Right cardiac atrium (tissue), 5 donors: ENCODE measurements around the gene ALOX15B. TPM values are rescaled to one million over a fixed set of nuclear protein-coding genes. Genes with fewer than 3 reads are reported as not detected.

Source experiments
- microRNA-seq, 2 donors: library from miRNA; unstranded; fragments of <30 nt; microRNA quantifications; one replicate each; pipeline ENCODE4 v1.2.0, GENCODE V29; 2020 to 2021
- polyA plus RNA-seq: library from polyadenylated mRNA; stranded (reverse); fragments of 200-250 nt; gene quantifications from one replicate; pipeline ENCODE4 v1.2.3, GENCODE V29; 2013
- total RNA-seq, 4 donors: library from RNA; stranded (reverse); fragmentation: NEBNext Ultra II Directional; extraction: Animal tissue kit (Norgen Biotek cat#: 25700); gene quantifications; one replicate each; pipeline ENCODE4 v1.2.1, GENCODE V29; 2021
- donor health status: healthy with polysubstance abuse.
- donor health status: DM: no; HTN: yes; CAD: no.
- donor health status: DM: no; HTN: no; CAD: no.
- donor health status: DM: no; HTN: yes; CAD: no; lungs with severe emphysema.
- donor health status: DM: yes; HTN: yes; CAD: no.

ALOX15B gene
- total and polyA plus RNA-seq, 5 donors = 0.25 to 0.68 (median 0.54) TPM

Small RNAs within 50 kb of the gene (microRNA-seq; reads per million reads assigned to microRNA genes)
- gene MIR4314 = 0 reads per million in 2 donors

Other genes with a start within 250 kb of the ALOX15B start
- 10 to 100 TPM; 25.7 to 28.1 (median 27.5) TPM for gene KDM6B, start 204.8 kb upstream of the ALOX15B start, total RNA-seq
- gene KDM6B, start 204.8 kb upstream of the ALOX15B start, polyA plus RNA-seq = 18.6 TPM
- 10 to 100 TPM in 3 of 4 donors, 1 to 10 TPM in 1; 9.0 to 24.6 (median 16.3) TPM for gene TMEM88, start 184.0 kb upstream of the ALOX15B start, total RNA-seq
- gene TMEM88, start 184.0 kb upstream of the ALOX15B start, polyA plus RNA-seq = 74.5 TPM
- gene NAA38, start 181.5 kb upstream of the ALOX15B start, total RNA-seq = 100 to 1,000 TPM in 1 of 4 donors, 10 to 100 TPM in 3; 59.9 to 103 (median 95.6) TPM
- gene NAA38, start 181.5 kb upstream of the ALOX15B start, polyA plus RNA-seq = 160 TPM
- gene CYB5D1, start 181.1 kb upstream of the ALOX15B start, total RNA-seq = 10 to 100 TPM; 12.6 to 16.2 (median 15.4) TPM
- gene CYB5D1, start 181.1 kb upstream of the ALOX15B start, polyA plus RNA-seq = 12.1 TPM
- gene CHD3, start 150.3 kb upstream of the ALOX15B start, total RNA-seq = 10 to 100 TPM; 31.2 to 38.8 (median 35.0) TPM
- 45.3 TPM for gene CHD3, start 150.3 kb upstream of the ALOX15B start, polyA plus RNA-seq
- 1 to 10 TPM in 3 of 4 donors, under 1 TPM in 1; 0.89 to 2.1 (median 1.5) TPM for gene RNF227, start 122.8 kb upstream of the ALOX15B start, total RNA-seq
- gene RNF227, start 122.8 kb upstream of the ALOX15B start, polyA plus RNA-seq = 1.5 TPM
- gene KCNAB3, start 109.2 kb upstream of the ALOX15B start, total RNA-seq = 1 to 10 TPM in 1 of 4 donors, under 1 TPM in 3; 0.60 to 1.2 (median 0.70) TPM
- 0.50 TPM for gene KCNAB3, start 109.2 kb upstream of the ALOX15B start, polyA plus RNA-seq
- 100 to 1,000 TPM in 3 of 4 donors, 10 to 100 TPM in 1; 73.4 to 109 (median 104) TPM for gene TRAPPC1, start 107.1 kb upstream of the ALOX15B start, total RNA-seq
- 135 TPM for gene TRAPPC1, start 107.1 kb upstream of the ALOX15B start, polyA plus RNA-seq
- gene CNTROB, start 106.9 kb upstream of the ALOX15B start, total RNA-seq = 10 to 100 TPM in 3 of 4 donors, 1 to 10 TPM in 1; 9.6 to 14.6 (median 10.4) TPM
- gene CNTROB, start 106.9 kb upstream of the ALOX15B start, polyA plus RNA-seq = 9.6 TPM
- gene GUCY2D, start 36.4 kb upstream of the ALOX15B start, total RNA-seq = under 1 TPM in 3 of 4 donors, not detected in 1; 0.23 to 0.85 (median 0.31) TPM
- gene GUCY2D, start 36.4 kb upstream of the ALOX15B start, polyA plus RNA-seq = 0.09 TPM
- gene ALOX12B, start 48.7 kb downstream of the ALOX15B start, total RNA-seq = under 1 TPM in 1 of 4 donors, not detected in 3; 0.71 TPM
- not detected for gene ALOX12B, start 48.7 kb downstream of the ALOX15B start, polyA plus RNA-seq
- not detected for gene ALOXE3, start 79.5 kb downstream of the ALOX15B start, total RNA-seq
- not detected for gene ALOXE3, start 79.5 kb downstream of the ALOX15B start, polyA plus RNA-seq
- under 1 TPM; 0.62 to 0.76 (median 0.73) TPM for gene HES7, start 85.0 kb downstream of the ALOX15B start, total RNA-seq
- gene HES7, start 85.0 kb downstream of the ALOX15B start, polyA plus RNA-seq = 0.25 TPM
- gene PER1, start 113.3 kb downstream of the ALOX15B start, total RNA-seq = 100 to 1,000 TPM in 3 of 4 donors, 10 to 100 TPM in 1; 96.2 to 150 (median 124) TPM
- 110 TPM for gene PER1, start 113.3 kb downstream of the ALOX15B start, polyA plus RNA-seq
- gene VAMP2, start 123.9 kb downstream of the ALOX15B start, total RNA-seq = 10 to 100 TPM; 68.7 to 74.9 (median 71.8) TPM
- gene VAMP2, start 123.9 kb downstream of the ALOX15B start, polyA plus RNA-seq = 50.2 TPM
- 10 to 100 TPM in 2 of 4 donors, 1 to 10 TPM in 2; 7.1 to 11.4 (median 9.2) TPM for gene TMEM107, start 137.3 kb downstream of the ALOX15B start, total RNA-seq
- 7.2 TPM for gene TMEM107, start 137.3 kb downstream of the ALOX15B start, polyA plus RNA-seq
- gene BORCS6, start 151.1 kb downstream of the ALOX15B start, total RNA-seq = 1 to 10 TPM; 7.0 to 9.9 (median 9.6) TPM
- gene BORCS6, start 151.1 kb downstream of the ALOX15B start, polyA plus RNA-seq = 7.3 TPM
- 1 to 10 TPM in 2 of 4 donors, not detected in 2; 1.1 to 1.3 TPM for gene AURKB, start 171.5 kb downstream of the ALOX15B start, total RNA-seq
- 0.45 TPM for gene AURKB, start 171.5 kb downstream of the ALOX15B start, polyA plus RNA-seq
- gene CTC1, start 209.0 kb downstream of the ALOX15B start, total RNA-seq = 10 to 100 TPM; 12.8 to 21.1 (median 17.2) TPM
- 12.4 TPM for gene CTC1, start 209.0 kb downstream of the ALOX15B start, polyA plus RNA-seq
- gene PFAS, start 210.2 kb downstream of the ALOX15B start, total RNA-seq = 10 to 100 TPM; 12.4 to 19.7 (median 15.7) TPM
- 7.5 TPM for gene PFAS, start 210.2 kb downstream of the ALOX15B start, polyA plus RNA-seq
- 10 to 100 TPM; 27.2 to 33.0 (median 30.0) TPM for gene RANGRF, start 249.6 kb downstream of the ALOX15B start, total RNA-seq
- 45.5 TPM for gene RANGRF, start 249.6 kb downstream of the ALOX15B start, polyA plus RNA-seq